H1 (cell line): Measurements from ENCODE around the gene WDR38. TPM values are rescaled to one million over a fixed set of nuclear protein-coding genes. Genes with fewer than 3 reads are reported as not detected.

Source experiments
- CTBP2 ChIP-seq: IDR thresholded peaks from 2 replicates; pipeline ENCODE4 v1.7.0; 2011; ENCODE audit warnings: borderline replicate concordance, mild to moderate bottlenecking, moderate library complexity, mixed read lengths, low read length; ENCODE audit not compliant: insufficient read depth, insufficient read length
- EP300 ChIP-seq, 2 experiments: IDR thresholded peaks; 1 replicate in 1 of 2; 2 replicates in 1 of 2; pipeline ENCODE4 v1.6.1; 2011 to 2012; ENCODE audit warnings: low read depth in 2 of 2, low read length in 2 of 2, mild to moderate bottlenecking in 2 of 2, borderline replicate concordance in 1 of 2, inconsistent platforms in 1 of 2, moderate library complexity in 1 of 2
- JUND ChIP-seq: IDR thresholded peaks from 2 replicates; pipeline ENCODE4 v1.6.1; 2011; ENCODE audit warnings: mild to moderate bottlenecking, improper control_type of control experiment, low read length
- KDM5A ChIP-seq: fragments of 200-600 bp; IDR thresholded peaks from 2 replicates; pipeline ENCODE4 v1.7.1; 2012; ENCODE audit warnings: mild to moderate bottlenecking, low read length, inconsistent platforms, mixed read lengths
- RXRA ChIP-seq: IDR thresholded peaks from 2 replicates; pipeline ENCODE4 v1.6.1; 2011; ENCODE audit warnings: low read depth, mild to moderate bottlenecking, low read length, moderate library complexity; ENCODE audit not compliant: insufficient read depth
- polyA plus RNA-seq, 7 experiments: library from polyadenylated mRNA; depleted of rRNA in 3 of 7; stranded (reverse) in 5 of 7; unstranded in 2 of 7; fragments of >200 nt in 5 of 7; fragments of 200-250 nt in 2 of 7; gene quantifications; 1 replicate in 5 of 7; 2 replicates in 1 of 7; 4 replicates in 1 of 7; pipeline versions ENCODE4 v1.2.1 to v1.2.3, GENCODE V29; 2011 to 2013; ENCODE audit warnings: missing spikeins in 2 of 7, mixed read lengths in 2 of 7
- total RNA-seq: library from RNA; stranded (reverse); fragmentation: NEBNext Ultra II Directional; extraction: Animal tissue kit (Norgen Biotek cat#: 25700); gene quantifications from 2 replicates; pipeline ENCODE4 v1.2.1, GENCODE V29; 2021
- TF ChIP-seq, protein P1 (sequence below): IDR thresholded peaks from 2 replicates; pipeline ENCODE4 v1.6.1; 2012; ENCODE audit warnings: inconsistent platforms

Gene WDR38
- total and polyA plus RNA-seq, 2 of the 8 experiments (the other 6 are each of a cell fraction or from before 2014, with no cell fraction given), result not detected

DNA sequence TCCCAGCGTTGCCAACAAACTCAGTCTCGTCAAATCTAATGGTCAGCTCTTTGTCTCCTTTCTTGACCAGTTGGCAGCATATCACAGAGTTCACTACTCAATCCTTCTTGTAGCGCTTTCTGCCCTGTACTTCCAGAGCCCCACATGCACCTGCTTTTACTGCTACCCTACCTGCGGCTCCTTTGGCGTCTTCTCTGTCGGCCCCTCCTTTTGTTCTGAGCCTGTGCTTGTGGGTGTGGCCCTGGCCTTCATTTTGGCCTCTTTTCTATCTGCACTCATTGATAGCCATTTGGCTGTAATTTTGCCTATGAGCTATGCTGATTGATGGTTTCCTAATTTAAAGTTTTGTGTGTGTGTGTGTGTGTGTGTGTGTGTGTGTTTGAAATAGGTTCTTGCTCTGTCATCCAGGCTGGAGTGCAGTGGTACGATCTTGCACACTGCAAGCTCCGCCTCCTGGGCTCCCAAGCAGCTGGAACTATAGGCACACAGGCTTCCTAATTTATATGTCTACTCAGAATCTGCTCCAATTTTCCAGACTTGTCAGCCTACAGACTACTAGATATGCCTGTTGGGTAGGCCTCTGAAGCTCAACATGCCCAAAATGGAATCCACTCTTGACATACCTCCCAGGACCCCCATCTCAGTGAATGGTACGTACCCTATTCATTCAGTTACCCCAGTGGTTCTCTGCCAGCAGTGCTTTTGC lies 40.9 kb downstream of the WDR38 start (continued):
- TF ChIP-seq CTBP2 (no peak), JUND (no peak; the same call in 1 of the 2 replicates), EP300 (IDR thresholded peaks at IDR 0.05; ENCODE audit: borderline replicate concordance in 1 of 2, low read depth in 2 of 2, low read length in 2 of 2) (no peak), RXRA (no peak), KDM5A (no peak)
- TF ChIP-seq, protein P1, sequence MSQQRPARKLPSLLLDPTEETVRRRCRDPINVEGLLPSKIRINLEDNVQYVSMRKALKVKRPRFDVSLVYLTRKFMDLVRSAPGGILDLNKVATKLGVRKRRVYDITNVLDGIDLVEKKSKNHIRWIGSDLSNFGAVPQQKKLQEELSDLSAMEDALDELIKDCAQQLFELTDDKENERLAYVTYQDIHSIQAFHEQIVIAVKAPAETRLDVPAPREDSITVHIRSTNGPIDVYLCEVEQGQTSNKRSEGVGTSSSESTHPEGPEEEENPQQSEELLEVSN, result no peak
